Mesendoderm (in vitro differentiated cells): Measurements from ENCODE around the gene FMO2. TPM values are rescaled to one million over a fixed set of nuclear protein-coding genes. Genes with fewer than 3 reads are reported as not detected.
A peak's percentile ranks its signal among the peaks of the same experiment; 100 is the strongest.

Experiments used
- DNase-seq: peaks from one replicate; pipeline ENCODE4 v3.0.0; 2013
- H2AK5ac ChIP-seq: 2 replicates; pipeline ENCODE4 v1.6.1; 2013; ENCODE audit warnings: low read length, inconsistent platforms
- H2BK120ac ChIP-seq: 2 replicates; pipeline ENCODE4 v1.6.1; 2013; ENCODE audit warnings: low read depth, mild to moderate bottlenecking, low read length, moderate library complexity, mixed read lengths
- H2BK15ac ChIP-seq: replicated peaks from 2 replicates; pipeline ENCODE4 v1.6.1; 2013; ENCODE audit warnings: low read depth, mild to moderate bottlenecking, moderate library complexity
- H2BK5ac ChIP-seq: 2 replicates; pipeline ENCODE4 v1.6.1; 2013; ENCODE audit warnings: low read length, inconsistent platforms
- H3K18ac ChIP-seq: 2 replicates; pipeline ENCODE4 v1.6.1; 2013; ENCODE audit warnings: mild to moderate bottlenecking, low read length, mixed read lengths
- H3K23ac ChIP-seq: one replicate; pipeline ENCODE4 v1.6.1; 2013; ENCODE audit warnings: low read length
- H3K27ac ChIP-seq: 2 replicates; pipeline ENCODE4 v1.5.1; 2013; ENCODE audit warnings: low read depth, mild to moderate bottlenecking, inconsistent platforms, low read length, moderate library complexity
- H3K27me3 ChIP-seq: 2 replicates; pipeline ENCODE4 v1.6.1; 2013; ENCODE audit warnings: low read length, control low read depth, mild to moderate bottlenecking, inconsistent platforms; ENCODE audit not compliant: insufficient read depth, poor library complexity
- H3K36me3 ChIP-seq: 2 replicates; pipeline ENCODE4 v1.6.1; 2013; ENCODE audit warnings: low read length, inconsistent platforms; ENCODE audit not compliant: control insufficient read depth, insufficient read depth
- H3K4ac ChIP-seq: one replicate; pipeline ENCODE4 v1.6.1; 2013; ENCODE audit warnings: low read depth, mild to moderate bottlenecking, low read length, moderate library complexity
- H3K4me1 ChIP-seq: 2 replicates; pipeline ENCODE4 v1.6.1; 2013; ENCODE audit warnings: low read depth, low read length, inconsistent platforms; ENCODE audit not compliant: control insufficient read depth
- H3K4me2 ChIP-seq: 2 replicates; pipeline ENCODE4 v1.6.1; 2013; ENCODE audit warnings: low read length
- H3K4me3 ChIP-seq: 2 replicates; pipeline ENCODE4 v1.5.1; 2013; ENCODE audit warnings: mild to moderate bottlenecking, low read length
- H3K56ac ChIP-seq: one replicate; pipeline ENCODE4 v1.6.1; 2013; ENCODE audit warnings: low read length
- H3K79me1 ChIP-seq: 2 replicates; pipeline ENCODE4 v1.6.1; 2013; ENCODE audit warnings: low read length, inconsistent platforms
- H3K79me2 ChIP-seq: 2 replicates; pipeline ENCODE4 v1.6.1; 2013; ENCODE audit warnings: mild to moderate bottlenecking, low read length; ENCODE audit not compliant: control insufficient read depth, insufficient read depth
- H3K9ac ChIP-seq: 2 replicates; pipeline ENCODE4 v1.6.1; 2013; ENCODE audit warnings: low read length, inconsistent platforms
- H4K5ac ChIP-seq: one replicate; pipeline ENCODE4 v1.6.1; 2013; ENCODE audit warnings: low read length
- H4K8ac ChIP-seq: one replicate; pipeline ENCODE4 v1.6.1; 2013; ENCODE audit warnings: low read depth, mild to moderate bottlenecking, control low read depth, low read length, moderate library complexity
- WGBS: extraction: QIAGEN DNeasy Blood & Tissue Kit; methylation state at CpG from one replicate; pipeline ENCODE4 v1.1.7; 2013; ENCODE audit warnings: low lambda C conversion rate, missing lambda C conversion rate; ENCODE audit not compliant: insufficient coverage; ENCODE audit errors: extremely low coverage; 5-methylcytosine and 5-hydroxymethylcytosine counted together
- polyA plus RNA-seq, 2 experiments: library from polyadenylated mRNA; stranded (reverse); fragments of 200-250 nt; gene quantifications; one replicate each; pipeline ENCODE4 v1.2.3, GENCODE V29; 2013

The FMO2 gene, protein sequence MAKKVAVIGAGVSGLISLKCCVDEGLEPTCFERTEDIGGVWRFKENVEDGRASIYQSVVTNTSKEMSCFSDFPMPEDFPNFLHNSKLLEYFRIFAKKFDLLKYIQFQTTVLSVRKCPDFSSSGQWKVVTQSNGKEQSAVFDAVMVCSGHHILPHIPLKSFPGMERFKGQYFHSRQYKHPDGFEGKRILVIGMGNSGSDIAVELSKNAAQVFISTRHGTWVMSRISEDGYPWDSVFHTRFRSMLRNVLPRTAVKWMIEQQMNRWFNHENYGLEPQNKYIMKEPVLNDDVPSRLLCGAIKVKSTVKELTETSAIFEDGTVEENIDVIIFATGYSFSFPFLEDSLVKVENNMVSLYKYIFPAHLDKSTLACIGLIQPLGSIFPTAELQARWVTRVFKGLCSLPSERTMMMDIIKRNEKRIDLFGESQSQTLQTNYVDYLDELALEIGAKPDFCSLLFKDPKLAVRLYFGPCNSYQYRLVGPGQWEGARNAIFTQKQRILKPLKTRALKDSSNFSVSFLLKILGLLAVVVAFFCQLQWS
- 0.04 TPM for polyA plus RNA-seq (2013, experiment 1 of 2)
- 0.01 TPM for polyA plus RNA-seq (2013, experiment 2 of 2)

DNA sequence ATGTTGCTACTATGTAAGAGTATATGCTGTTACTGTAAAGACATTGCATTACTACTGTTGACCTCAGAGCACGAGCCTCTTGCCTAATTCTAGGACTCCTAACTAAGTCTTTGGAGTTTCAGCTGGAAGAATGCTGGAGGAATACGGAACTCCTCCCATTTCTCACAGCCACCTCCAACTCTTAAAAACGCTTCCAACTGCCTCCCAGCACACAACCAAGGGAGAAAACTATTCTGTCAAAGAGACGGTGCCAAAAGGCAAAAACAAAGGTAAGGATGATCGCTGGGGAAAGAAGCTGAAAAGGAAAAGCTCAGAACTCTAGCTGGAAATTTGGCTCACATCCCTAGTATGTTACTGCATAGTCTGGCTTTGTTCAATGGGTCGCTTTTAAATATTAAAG is at the start of gene FMO2:
Gene FMO2 (plus strand): TSS at position 210 of the 400 bp plus-strand sequence. CDS start 414 bp downstream, outside the sequence.
- no peak within 1 kb of the TSS for H3K18ac ChIP-seq
- H3K4me2 ChIP-seq = no peak within 1 kb of the TSS
- no peak within 1 kb of the TSS for H2AK5ac ChIP-seq
- no peak within 1 kb of the TSS for H3K9ac ChIP-seq
- H3K79me2 ChIP-seq = no peaks in the 10 kb centered on the region
- H3K4me1 ChIP-seq = no peaks in the 10 kb centered on the region
- no peak within 1 kb of the TSS for H3K4me3 ChIP-seq
- no peak within 1 kb of the TSS for H3K56ac ChIP-seq
- no peak within 1 kb of the TSS for H3K23ac ChIP-seq
- H2BK5ac ChIP-seq = no peak within 1 kb of the TSS
- no peak within 1 kb of the TSS for H4K5ac ChIP-seq
- WGBS = no CpG with 5 or more reads among the region's 6 CpGs
- H3K36me3 ChIP-seq = no peaks in the 10 kb centered on the region
- no peak within 1 kb of the TSS for H2BK120ac ChIP-seq
- H3K4ac ChIP-seq = no peak within 1 kb of the TSS
- no peak within 1 kb of the TSS for H2BK15ac ChIP-seq
- no peaks in the 10 kb centered on the region for H3K79me1 ChIP-seq
- H4K8ac ChIP-seq = no peak within 1 kb of the TSS
- H3K27ac ChIP-seq = no peak within 1 kb of the TSS
- H3K27me3 ChIP-seq = no peaks in the 10 kb centered on the region
- DNase-seq = peak; percentile 1

- Histone ChIP-seq H2BK5ac (no peak overlapping the region), H2BK15ac (no peak overlapping the region), H4K8ac (no peak overlapping the region), H3K9ac (no peak overlapping the region), H3K27ac (no peak overlapping the region), H3K4me3 (no peak overlapping the region), H3K4ac (no peak overlapping the region), H3K79me1 (no peaks in the 10 kb centered on the region), H4K5ac (no peak overlapping the region), H3K23ac (no peak overlapping the region), H3K4me1 (no peaks in the 10 kb centered on the region), H3K79me2 (no peaks in the 10 kb centered on the region), H3K18ac (no peak overlapping the region), H3K4me2 (no peak overlapping the region), H3K27me3 (no peaks in the 10 kb centered on the region), H3K36me3 (no peaks in the 10 kb centered on the region), H3K56ac (no peak overlapping the region), H2AK5ac (no peak overlapping the region), H2BK120ac (no peak overlapping the region)
- WGBS = no CpG with 5 or more reads among the region's 2 CpGs
- no peak for DNase-seq
These were observed 47.5 kb upstream of the FMO2 start for GRCh38 chr1:171137580-171137979.

DNA sequence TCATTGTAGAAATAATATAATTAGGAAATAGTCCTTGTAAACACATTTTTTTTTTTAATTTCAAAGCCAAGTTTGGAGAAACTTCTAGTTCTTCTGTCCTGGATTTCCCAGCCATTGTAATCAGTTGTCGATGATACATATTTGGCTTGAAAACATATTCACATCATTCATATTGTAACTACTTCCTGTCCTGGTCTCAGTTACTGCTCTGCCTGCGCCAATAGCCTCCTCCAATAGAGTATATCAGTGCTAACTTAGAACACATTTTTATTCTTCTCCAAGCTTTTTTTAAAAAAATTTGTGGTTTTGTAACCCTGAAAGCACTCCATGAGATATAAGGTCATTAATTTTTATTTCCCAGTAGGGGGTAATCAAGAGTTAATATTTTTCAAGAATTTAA is 46.1 kb upstream of the FMO2 start:
- DNase-seq = no peak
- Histone ChIP-seq H3K4ac (no peak overlapping the region), H3K4me1 (no peaks in the 10 kb centered on the region), H3K56ac (no peak overlapping the region), H4K5ac (no peak overlapping the region), H3K23ac (no peak overlapping the region), H2BK120ac (no peak overlapping the region), H3K9ac (no peak overlapping the region), H3K36me3 (no peaks in the 10 kb centered on the region), H3K18ac (no peak overlapping the region), H3K27ac (no peak overlapping the region), H2BK5ac (no peak overlapping the region), H2BK15ac (no peak overlapping the region), H3K4me2 (no peak overlapping the region), H4K8ac (no peak overlapping the region), H3K79me2 (no peaks in the 10 kb centered on the region), H3K4me3 (no peak overlapping the region), H3K27me3 (no peaks in the 10 kb centered on the region), H3K79me1 (no peaks in the 10 kb centered on the region), H2AK5ac (no peak overlapping the region)
- no CpG with 5 or more reads among the region's 2 CpGs for WGBS

DNA sequence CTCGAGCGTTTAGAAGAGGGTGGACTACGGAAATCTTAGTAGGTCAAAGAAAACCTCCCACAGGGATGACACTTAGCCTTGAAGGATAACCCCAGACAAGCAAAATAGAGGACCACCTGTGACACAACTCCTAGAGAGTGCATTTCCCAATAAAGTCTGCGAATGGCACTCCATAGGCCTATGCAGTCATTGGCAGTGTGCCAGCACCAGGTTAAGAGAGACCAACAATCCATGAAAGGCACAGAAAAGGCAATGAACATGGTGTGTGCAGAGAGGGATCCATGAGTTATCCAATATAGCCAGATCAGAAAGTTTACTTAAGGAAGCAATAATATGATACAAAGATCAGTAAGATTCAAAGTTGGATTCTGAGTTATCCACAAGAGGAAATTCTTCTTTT is 45.2 kb upstream of the FMO2 start:
- Histone ChIP-seq H2BK15ac (no peak overlapping the region), H3K27ac (no peak overlapping the region), H2BK5ac (no peak overlapping the region), H3K4me3 (no peak overlapping the region), H3K79me1 (no peaks in the 10 kb centered on the region), H2BK120ac (no peak overlapping the region), H2AK5ac (no peak overlapping the region), H3K36me3 (no peaks in the 10 kb centered on the region), H3K27me3 (no peaks in the 10 kb centered on the region), H3K4ac (no peak overlapping the region), H3K18ac (no peak overlapping the region), H3K56ac (no peak overlapping the region), H3K4me2 (no peak overlapping the region), H3K4me1 (no peaks in the 10 kb centered on the region), H3K9ac (no peak overlapping the region), H3K23ac (no peak overlapping the region), H4K8ac (no peak overlapping the region), H4K5ac (no peak overlapping the region), H3K79me2 (no peaks in the 10 kb centered on the region)
- no CpG with 5 or more reads among the region's 4 CpGs for WGBS
- DNase-seq = no peak

DNA sequence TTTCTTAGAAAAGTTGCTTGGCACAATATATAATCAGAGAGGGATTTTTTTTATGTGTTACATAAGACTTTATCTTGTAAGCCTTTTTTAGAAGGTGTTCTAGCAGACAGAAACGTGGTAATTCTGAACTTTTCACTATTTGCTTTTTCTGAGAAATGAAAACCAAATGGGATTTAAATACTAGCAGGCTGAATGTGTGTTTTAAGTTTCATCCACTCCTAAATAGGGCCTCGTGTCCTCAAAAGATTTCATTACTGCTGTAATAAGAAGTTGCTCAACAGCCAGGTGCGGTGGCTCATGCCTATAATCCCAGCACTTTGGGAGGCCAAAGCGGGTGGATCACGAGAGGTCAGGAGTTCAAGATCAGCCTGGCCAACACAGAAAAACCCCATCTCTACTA is 44.7 kb upstream of the FMO2 start:
- no peak overlapping the region for H4K5ac ChIP-seq
- no peaks in the 10 kb centered on the region for H3K4me1 ChIP-seq
- DNase-seq = no peak
- H3K23ac ChIP-seq = no peak overlapping the region
- no CpG with 5 or more reads among the region's 5 CpGs for WGBS
- H3K56ac ChIP-seq = no peak overlapping the region
- no peak overlapping the region for H3K9ac ChIP-seq
- no peak overlapping the region for H3K4me3 ChIP-seq
- H3K27ac ChIP-seq = no peak overlapping the region
- H3K36me3 ChIP-seq = no peaks in the 10 kb centered on the region
- no peaks in the 10 kb centered on the region for H3K79me2 ChIP-seq
- H2BK15ac ChIP-seq = no peak overlapping the region
- H2AK5ac ChIP-seq = no peak overlapping the region
- H3K79me1 ChIP-seq = no peaks in the 10 kb centered on the region
- no peak overlapping the region for H3K4ac ChIP-seq
- no peak overlapping the region for H2BK120ac ChIP-seq
- no peak overlapping the region for H2BK5ac ChIP-seq
- H3K27me3 ChIP-seq = no peaks in the 10 kb centered on the region
- no peak overlapping the region for H3K4me2 ChIP-seq
- H3K18ac ChIP-seq = no peak overlapping the region
- no peak overlapping the region for H4K8ac ChIP-seq
